Measurements from ENCODE around the gene ST6GAL2. TPM values are rescaled to one million over a fixed set of nuclear protein-coding genes. Genes with fewer than 3 reads are reported as not detected.
A peak's percentile ranks its signal among the peaks of the same experiment; 100 is the strongest.

The ST6GAL2 gene
- total RNA-seq, 1 donor from 2014 or later: 132 TPM

DNA sequence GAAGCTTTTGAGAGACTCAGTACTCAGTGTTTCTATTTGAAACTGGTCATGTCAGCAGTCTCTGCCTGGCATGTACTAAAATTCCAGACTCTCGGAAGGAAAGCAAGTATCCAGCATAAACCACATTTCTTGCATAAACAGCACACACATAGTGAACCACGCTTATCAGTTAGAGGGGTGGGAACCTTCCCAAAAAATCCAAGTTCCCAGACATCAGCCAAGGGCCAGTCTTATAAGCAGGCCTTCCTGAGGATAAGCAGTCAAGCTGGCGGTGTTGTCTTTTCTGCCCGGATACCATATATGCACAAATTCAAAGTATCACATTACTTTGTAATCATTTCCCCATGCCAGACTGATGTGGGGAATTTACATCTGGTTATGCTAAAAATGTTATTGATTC is 73.6 kb downstream of the ST6GAL2 start:
- Mint-ChIP-seq H3K27ac (ENCODE audit: unreplicated experiment) (peak overlapping the region; percentile 94), H3K9me3 (ENCODE audit: unreplicated experiment) (no peaks in the 10 kb centered on the region), H3K27me3 (ENCODE audit: unreplicated experiment) (no peaks in the 10 kb centered on the region), H3K4me3 (ENCODE audit: unreplicated experiment) (no peak overlapping the region), H3K4me1 (ENCODE audit: unreplicated experiment) (peaks cover 49% of the 10 kb centered on the region), H3K36me3 (ENCODE audit: unreplicated experiment) (peaks cover 33% of the 10 kb centered on the region)
- TF ChIP-seq, protein P1, sequence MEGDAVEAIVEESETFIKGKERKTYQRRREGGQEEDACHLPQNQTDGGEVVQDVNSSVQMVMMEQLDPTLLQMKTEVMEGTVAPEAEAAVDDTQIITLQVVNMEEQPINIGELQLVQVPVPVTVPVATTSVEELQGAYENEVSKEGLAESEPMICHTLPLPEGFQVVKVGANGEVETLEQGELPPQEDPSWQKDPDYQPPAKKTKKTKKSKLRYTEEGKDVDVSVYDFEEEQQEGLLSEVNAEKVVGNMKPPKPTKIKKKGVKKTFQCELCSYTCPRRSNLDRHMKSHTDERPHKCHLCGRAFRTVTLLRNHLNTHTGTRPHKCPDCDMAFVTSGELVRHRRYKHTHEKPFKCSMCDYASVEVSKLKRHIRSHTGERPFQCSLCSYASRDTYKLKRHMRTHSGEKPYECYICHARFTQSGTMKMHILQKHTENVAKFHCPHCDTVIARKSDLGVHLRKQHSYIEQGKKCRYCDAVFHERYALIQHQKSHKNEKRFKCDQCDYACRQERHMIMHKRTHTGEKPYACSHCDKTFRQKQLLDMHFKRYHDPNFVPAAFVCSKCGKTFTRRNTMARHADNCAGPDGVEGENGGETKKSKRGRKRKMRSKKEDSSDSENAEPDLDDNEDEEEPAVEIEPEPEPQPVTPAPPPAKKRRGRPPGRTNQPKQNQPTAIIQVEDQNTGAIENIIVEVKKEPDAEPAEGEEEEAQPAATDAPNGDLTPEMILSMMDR (IDR thresholded peaks at IDR 0.05): no peak
- no peak for DNase-seq (ENCODE audit: extremely low spot score, unreplicated experiment)

DNA sequence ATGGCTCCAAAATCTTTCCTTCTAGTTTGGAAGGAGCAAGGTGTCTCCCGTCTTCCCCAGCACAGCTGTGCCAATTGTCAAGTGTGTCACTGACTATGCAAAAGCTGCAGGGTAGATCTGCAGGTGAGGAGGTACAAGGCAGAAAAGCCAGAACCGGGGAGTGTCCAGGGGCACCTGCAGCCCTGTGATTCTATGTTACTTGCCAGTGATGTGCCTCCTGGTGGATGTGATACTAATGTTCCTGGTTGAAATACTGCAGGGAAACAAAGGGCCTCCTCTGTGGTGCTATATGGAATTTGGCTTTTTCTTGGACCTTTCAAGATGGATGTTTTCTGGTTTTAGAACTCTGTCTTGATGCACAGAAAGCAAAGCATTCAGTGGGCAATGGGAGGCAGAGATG is 80.3 kb downstream of the ST6GAL2 start:
- no peak overlapping the region for H3K27ac Mint-ChIP-seq (ENCODE audit: unreplicated experiment)
- peaks cover 17% of the 10 kb centered on the region for H3K4me1 Mint-ChIP-seq (ENCODE audit: unreplicated experiment)
- no peaks in the 10 kb centered on the region for H3K27me3 Mint-ChIP-seq (ENCODE audit: unreplicated experiment)
- no peaks in the 10 kb centered on the region for H3K9me3 Mint-ChIP-seq (ENCODE audit: unreplicated experiment)
- no peak for DNase-seq (ENCODE audit: extremely low spot score, unreplicated experiment)
- no peak overlapping the region for H3K4me3 Mint-ChIP-seq (ENCODE audit: unreplicated experiment)
- H3K36me3 Mint-ChIP-seq (ENCODE audit: unreplicated experiment): peaks cover 60% of the 10 kb centered on the region
- TF ChIP-seq, protein P1 (IDR thresholded peaks at IDR 0.05): no peak

DNA sequence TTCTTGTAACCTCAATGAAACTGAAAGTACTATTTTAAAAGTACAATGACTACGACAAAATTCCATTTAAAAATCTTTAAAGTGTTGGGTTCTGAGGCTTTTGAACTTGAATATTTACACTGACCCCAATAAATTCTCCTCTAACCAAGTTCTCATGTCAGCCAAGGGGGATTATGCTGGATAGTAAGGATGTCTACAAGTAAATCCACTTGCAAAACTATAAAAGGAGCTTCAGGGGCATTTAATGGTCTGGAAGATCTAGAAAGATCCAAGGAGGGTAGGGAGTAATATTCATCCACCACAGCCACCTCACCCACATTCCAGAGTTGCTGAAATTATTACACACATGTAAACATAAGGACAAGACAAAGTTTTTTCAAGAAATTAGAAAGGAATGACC is 81.8 kb downstream of the ST6GAL2 start:
- no peak overlapping the region for H3K4me3 Mint-ChIP-seq (ENCODE audit: unreplicated experiment)
- no peak for DNase-seq (ENCODE audit: extremely low spot score, unreplicated experiment)
- H3K27me3 Mint-ChIP-seq (ENCODE audit: unreplicated experiment): no peaks in the 10 kb centered on the region
- TF ChIP-seq, protein P1 (IDR thresholded peaks at IDR 0.05): no peak
- H3K9me3 Mint-ChIP-seq (ENCODE audit: unreplicated experiment): no peaks in the 10 kb centered on the region
- peaks cover 64% of the 10 kb centered on the region for H3K36me3 Mint-ChIP-seq (ENCODE audit: unreplicated experiment)
- H3K27ac Mint-ChIP-seq (ENCODE audit: unreplicated experiment): no peak overlapping the region
- H3K4me1 Mint-ChIP-seq (ENCODE audit: unreplicated experiment): peaks cover 29% of the 10 kb centered on the region

DNA sequence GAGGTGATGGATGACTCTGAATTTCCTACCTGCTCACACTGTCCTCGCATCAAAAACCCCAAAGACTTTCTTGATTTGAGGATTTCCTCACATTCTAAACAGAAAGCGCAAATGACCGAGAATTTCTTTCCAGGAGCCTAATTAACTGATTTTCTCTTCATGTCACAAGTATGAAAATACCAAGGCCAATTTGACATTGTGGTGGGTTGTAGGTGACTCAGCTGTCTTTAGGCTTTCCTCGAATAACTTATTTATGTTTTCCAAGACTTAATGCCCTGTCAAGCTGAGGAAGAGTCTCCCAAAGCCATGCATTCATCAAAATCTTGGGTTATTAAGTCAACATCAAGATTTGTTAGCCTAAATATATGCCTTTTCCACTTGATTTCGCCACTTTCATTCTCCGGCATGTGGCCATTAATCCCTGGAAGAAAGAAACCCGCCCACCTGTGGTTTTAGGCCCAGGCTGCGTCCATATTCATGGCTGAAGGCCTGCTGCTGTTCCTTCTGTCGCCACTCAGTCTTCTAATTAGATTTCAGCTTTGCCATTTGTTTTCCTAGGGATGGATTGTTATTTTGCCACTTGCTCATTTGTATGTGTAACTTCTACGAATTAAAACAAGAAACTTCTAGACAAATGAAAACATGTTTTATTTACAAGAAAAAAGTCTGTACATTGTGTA is 84.9 kb downstream of the ST6GAL2 start:
- no peaks in the 10 kb centered on the region for H3K9me3 Mint-ChIP-seq (ENCODE audit: unreplicated experiment)
- H3K4me1 Mint-ChIP-seq (ENCODE audit: unreplicated experiment): peaks cover 25% of the 10 kb centered on the region
- DNase-seq (ENCODE audit: extremely low spot score, unreplicated experiment): no peak
- H3K4me3 Mint-ChIP-seq (ENCODE audit: unreplicated experiment): no peak overlapping the region
- TF ChIP-seq, protein P1 (IDR thresholded peaks at IDR 0.05): no peak
- H3K36me3 Mint-ChIP-seq (ENCODE audit: unreplicated experiment): peaks cover 48% of the 10 kb centered on the region
- no peaks in the 10 kb centered on the region for H3K27me3 Mint-ChIP-seq (ENCODE audit: unreplicated experiment)
- H3K27ac Mint-ChIP-seq (ENCODE audit: unreplicated experiment): no peak overlapping the region

DNA sequence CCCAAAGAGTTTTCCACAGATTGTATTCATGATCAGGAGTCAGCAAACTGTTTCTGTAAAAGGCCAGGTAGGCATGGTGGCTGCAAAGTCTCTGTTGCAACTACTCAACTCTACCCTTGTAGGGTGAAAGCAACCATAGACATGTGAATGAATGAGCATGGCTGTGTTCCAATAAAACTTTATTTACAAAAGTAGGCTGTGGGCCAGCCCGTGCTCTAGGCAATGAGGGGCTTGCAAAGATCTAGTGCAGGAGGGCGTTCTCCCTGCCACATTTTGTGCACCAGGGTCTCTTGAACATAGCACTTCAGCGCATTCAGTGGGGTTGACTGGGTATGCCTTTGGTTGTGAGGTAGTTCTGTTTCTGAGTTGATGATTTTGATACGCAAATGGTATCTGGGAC is 85.8 kb downstream of the ST6GAL2 start:
- Mint-ChIP-seq H3K9me3 (ENCODE audit: unreplicated experiment) (no peaks in the 10 kb centered on the region), H3K4me1 (ENCODE audit: unreplicated experiment) (peaks cover 25% of the 10 kb centered on the region), H3K36me3 (ENCODE audit: unreplicated experiment) (peaks cover 41% of the 10 kb centered on the region), H3K27ac (ENCODE audit: unreplicated experiment) (no peak overlapping the region), H3K27me3 (ENCODE audit: unreplicated experiment) (no peaks in the 10 kb centered on the region), H3K4me3 (ENCODE audit: unreplicated experiment) (no peak overlapping the region)
- DNase-seq (ENCODE audit: extremely low spot score, unreplicated experiment): no peak
- TF ChIP-seq, protein P1 (IDR thresholded peaks at IDR 0.05): no peak

Measured in osteocyte (in vitro differentiated cells).